ENCODE results near the gene SH3PXD2A. TPM values are rescaled to one million over a fixed set of nuclear protein-coding genes. Genes with fewer than 3 reads are reported as not detected.

SH3PXD2A gene
- total RNA-seq, 1 experiment from 2014 or later: 4.5 TPM

DNA sequence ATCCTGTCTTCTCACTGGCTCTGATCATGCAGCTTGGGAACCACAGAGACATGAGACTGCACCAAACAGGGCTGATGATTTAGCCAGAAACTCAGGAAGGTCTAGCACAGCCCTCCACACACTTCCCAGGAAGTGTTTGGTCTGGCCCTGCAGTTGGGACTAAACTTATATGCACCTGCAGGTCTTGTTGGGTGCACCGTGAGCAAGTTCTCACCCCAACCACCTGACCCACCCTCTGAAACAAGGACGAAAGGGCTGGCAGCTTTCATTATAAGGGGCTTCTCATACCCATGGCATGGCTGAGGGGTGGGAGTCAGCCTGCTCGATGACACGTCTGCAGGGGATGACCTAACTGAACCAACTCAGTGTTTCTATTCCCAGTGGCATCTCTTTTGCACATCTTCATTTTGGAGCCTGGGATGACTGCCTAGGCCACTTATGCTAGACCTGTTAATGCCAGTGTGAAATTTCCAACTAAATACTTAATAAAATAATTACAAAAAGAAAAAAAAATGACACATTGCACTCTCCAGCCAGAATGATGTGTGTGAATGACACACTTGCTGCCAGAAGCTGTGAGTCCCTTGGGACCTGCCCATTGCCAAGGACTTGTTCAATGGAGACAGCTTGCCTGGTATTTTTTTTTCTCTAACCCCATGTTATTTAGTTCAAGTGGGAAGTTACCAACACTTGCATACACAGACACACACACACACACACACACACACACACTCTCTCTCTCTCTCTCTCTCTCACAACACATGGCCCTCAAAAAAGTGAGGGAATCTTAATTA, 259.2 kb downstream of the SH3PXD2A start:
- WGBS (ENCODE audit: extremely low coverage, insufficient read length, low lambda C conversion rate): no CpG with 5 or more reads among the region's 4 CpGs
- no peak for DNase-seq
- no peak overlapping the region for H2BK15ac ChIP-seq (ENCODE audit: low read depth, low read length)
- Mint-ChIP-seq H3K4me3 (no peak overlapping the region), H3K27ac (no peak overlapping the region), H3K27me3 (ENCODE audit: low read depth) (peaks cover 4% of the 10 kb centered on the region; the same call in 1 of the 2 replicates), H3K36me3 (ENCODE audit: insufficient read depth in 1 of 3, low read depth in 3 of 3) (no peaks in the 10 kb centered on the region), H3K4me1 (peaks cover 12 to 24% of the 10 kb centered on the region in 2 experiments), H3K9me3 (no peaks in the 10 kb centered on the region)
- H3K14ac ChIP-seq (ENCODE audit: insufficient read depth, low read length): no peak overlapping the region
- H3K79me2 ChIP-seq (ENCODE audit: insufficient read depth, low read length): no peaks in the 10 kb centered on the region
- H3K23ac ChIP-seq (ENCODE audit: insufficient read length, low read depth, low read length): no peak overlapping the region
- TF ChIP-seq CTCF (conservative IDR thresholded peaks at IDR 0.05): no peak
- H3K4ac ChIP-seq (ENCODE audit: low read depth, low read length): no peak overlapping the region
- H2AK5ac ChIP-seq (ENCODE audit: insufficient read length, low read length): no peak overlapping the region
- no peak overlapping the region for H3K9ac ChIP-seq (ENCODE audit: extremely low read depth, insufficient read length, low read length)
- no peak overlapping the region for H3K56ac ChIP-seq (ENCODE audit: insufficient read length, low read depth, low read length)
- H2BK120ac ChIP-seq (ENCODE audit: low read depth, low read length, poor library complexity, severe bottlenecking): no peak overlapping the region
- H2BK20ac ChIP-seq (ENCODE audit: low read depth, low read length, poor library complexity, severe bottlenecking): no peak overlapping the region
- no peak overlapping the region for H3K27ac ChIP-seq (ENCODE audit: insufficient read length, low read depth, low read length)
- H4K20me1 ChIP-seq (ENCODE audit: control insufficient read depth, insufficient read depth, insufficient read length): no peaks in the 10 kb centered on the region
- H2BK12ac ChIP-seq (ENCODE audit: insufficient read length, low read depth, low read length): no peak overlapping the region
- no peaks in the 10 kb centered on the region for H3K79me1 ChIP-seq (ENCODE audit: insufficient read depth, low read depth, low read length, poor library complexity, severe bottlenecking)
- H4K8ac ChIP-seq (replicated peaks; ENCODE audit: insufficient read length, low read depth, low read length): no peak overlapping the region
- no peak overlapping the region for H3K4me2 ChIP-seq (ENCODE audit: insufficient read depth, insufficient read length, low read length)
- H3K9me3 ChIP-seq (ENCODE audit: control insufficient read depth, low read depth, low read length): no peaks in the 10 kb centered on the region
- H4K5ac ChIP-seq (ENCODE audit: insufficient read length, low read depth, low read length): no peak overlapping the region
- H3T11ph ChIP-seq (ENCODE audit: low read length): no peak overlapping the region
- H3K23me2 ChIP-seq (ENCODE audit: insufficient read length, low read depth, low read length, poor library complexity, severe bottlenecking): no peaks in the 10 kb centered on the region
- no peaks in the 10 kb centered on the region for H3K27me3 ChIP-seq (ENCODE audit: insufficient read depth, low read length)
- H2AFZ ChIP-seq (ENCODE audit: low read length): no peak overlapping the region
- no peak overlapping the region for H4K91ac ChIP-seq (ENCODE audit: insufficient read length, low read depth, low read length)
- no peak overlapping the region for H3K18ac ChIP-seq (ENCODE audit: insufficient read length, low read depth, low read length)
- H3K4me1 ChIP-seq (ENCODE audit: insufficient read depth, low read length): no peaks in the 10 kb centered on the region
- no peak overlapping the region for H2BK5ac ChIP-seq (ENCODE audit: insufficient read length, low read length)

All from H9 (cell line).